K562 (cell line): ENCODE measurements around the gene HHIPL1.

ENCODE experiments used
- HNRNPK ChIP-seq: fragments of 200-400 bp; formaldehyde crosslinking; IDR thresholded peaks from one replicate; pipeline ENCODE4 v1.6.1; 2018; ENCODE audit warnings: mild to moderate bottlenecking, low read depth, low read length; ENCODE audit not compliant: poor library complexity, severe bottlenecking
- POLR2A ChIP-seq: fragments of 450-650 bp; conservative IDR thresholded peaks from 2 replicates; pipeline ENCODE4 v1.6.1; 2016

GRCh38 chr14:99728981-99729451 lies 84.1 kb downstream of the HHIPL1 start:
- TF ChIP-seq POLR2A (no peak), HNRNPK (no peak)
